ENCODE data around the gene MOCS2. TPM values are rescaled to one million over a fixed set of nuclear protein-coding genes. Genes with fewer than 3 reads are reported as not detected.

The MOCS2 gene
- total RNA-seq, 2 donors from 2014 or later = 44.2 to 45.5 TPM

DNA sequence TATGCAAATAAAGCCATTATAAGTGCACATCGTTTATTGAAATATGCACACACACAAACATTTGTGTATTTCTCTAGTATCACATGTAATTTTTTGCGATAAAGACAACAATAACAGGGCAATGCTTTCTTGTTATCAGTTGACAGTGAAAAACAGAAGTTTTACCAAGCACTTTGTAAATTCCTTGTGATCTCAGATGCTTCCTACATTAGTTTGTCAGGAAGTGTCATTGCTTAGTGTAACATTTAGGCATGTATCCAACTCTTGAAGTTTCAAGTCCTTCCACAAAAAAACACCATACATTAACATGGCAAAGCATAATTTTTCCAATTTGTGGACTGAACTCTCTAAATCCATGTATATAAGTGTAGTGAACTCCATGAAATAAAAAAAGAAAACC is 46.4 kb downstream of the MOCS2 start:
- DNase-seq (ENCODE audit: low spot score) = no peak
- no peaks in the 10 kb centered on the region for H3K36me3 ChIP-seq
- H3K4me1 ChIP-seq (ENCODE audit: control insufficient read depth in 1 of 2, low read depth in 2 of 2) = no peaks in the 10 kb centered on the region
- no peaks in the 10 kb centered on the region for H3K27me3 ChIP-seq (replicated peaks; ENCODE audit: insufficient read depth)
- no peak for ATAC-seq (ENCODE audit: insufficient number of reproducible peaks, low FRiP score, low read depth)
- no peak overlapping the region for H3K4me3 ChIP-seq
- no peak overlapping the region for H3K27ac ChIP-seq
- no peaks in the 10 kb centered on the region for H3K9me3 ChIP-seq
- TF ChIP-seq, protein P1, sequence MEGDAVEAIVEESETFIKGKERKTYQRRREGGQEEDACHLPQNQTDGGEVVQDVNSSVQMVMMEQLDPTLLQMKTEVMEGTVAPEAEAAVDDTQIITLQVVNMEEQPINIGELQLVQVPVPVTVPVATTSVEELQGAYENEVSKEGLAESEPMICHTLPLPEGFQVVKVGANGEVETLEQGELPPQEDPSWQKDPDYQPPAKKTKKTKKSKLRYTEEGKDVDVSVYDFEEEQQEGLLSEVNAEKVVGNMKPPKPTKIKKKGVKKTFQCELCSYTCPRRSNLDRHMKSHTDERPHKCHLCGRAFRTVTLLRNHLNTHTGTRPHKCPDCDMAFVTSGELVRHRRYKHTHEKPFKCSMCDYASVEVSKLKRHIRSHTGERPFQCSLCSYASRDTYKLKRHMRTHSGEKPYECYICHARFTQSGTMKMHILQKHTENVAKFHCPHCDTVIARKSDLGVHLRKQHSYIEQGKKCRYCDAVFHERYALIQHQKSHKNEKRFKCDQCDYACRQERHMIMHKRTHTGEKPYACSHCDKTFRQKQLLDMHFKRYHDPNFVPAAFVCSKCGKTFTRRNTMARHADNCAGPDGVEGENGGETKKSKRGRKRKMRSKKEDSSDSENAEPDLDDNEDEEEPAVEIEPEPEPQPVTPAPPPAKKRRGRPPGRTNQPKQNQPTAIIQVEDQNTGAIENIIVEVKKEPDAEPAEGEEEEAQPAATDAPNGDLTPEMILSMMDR (IDR thresholded peaks at IDR 0.05) = no peak

DNA sequence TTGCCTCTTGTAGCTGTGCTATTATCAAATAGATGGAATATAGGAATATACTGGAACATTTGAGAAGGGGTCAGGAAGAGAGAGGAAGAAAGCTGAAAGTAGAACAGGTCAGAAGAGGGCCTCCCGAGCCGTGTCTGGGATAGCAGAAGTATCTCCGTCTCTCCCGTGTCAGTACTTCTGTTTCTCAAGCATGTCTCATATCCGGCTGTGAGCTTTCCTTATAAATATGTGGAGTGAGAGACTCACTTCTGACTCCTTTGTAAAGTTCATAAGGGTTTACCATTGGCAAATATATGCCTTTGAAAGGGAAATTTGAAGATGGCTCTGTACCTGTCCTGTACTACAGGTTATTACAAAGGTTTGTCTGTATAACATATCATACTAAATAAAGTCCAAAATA is 50.3 kb downstream of the MOCS2 start:
- TF ChIP-seq, protein P1 (IDR thresholded peaks at IDR 0.05) = no peak
- Histone ChIP-seq H3K4me1 (ENCODE audit: control insufficient read depth in 1 of 2, low read depth in 2 of 2) (no peaks in the 10 kb centered on the region), H3K4me3 (no peak overlapping the region), H3K36me3 (no peaks in the 10 kb centered on the region), H3K27me3 (replicated peaks; ENCODE audit: insufficient read depth) (no peaks in the 10 kb centered on the region), H3K27ac (no peak overlapping the region), H3K9me3 (no peaks in the 10 kb centered on the region)
- no peak for ATAC-seq (ENCODE audit: insufficient number of reproducible peaks, low FRiP score, low read depth)
- no peak for DNase-seq (ENCODE audit: low spot score)

DNA sequence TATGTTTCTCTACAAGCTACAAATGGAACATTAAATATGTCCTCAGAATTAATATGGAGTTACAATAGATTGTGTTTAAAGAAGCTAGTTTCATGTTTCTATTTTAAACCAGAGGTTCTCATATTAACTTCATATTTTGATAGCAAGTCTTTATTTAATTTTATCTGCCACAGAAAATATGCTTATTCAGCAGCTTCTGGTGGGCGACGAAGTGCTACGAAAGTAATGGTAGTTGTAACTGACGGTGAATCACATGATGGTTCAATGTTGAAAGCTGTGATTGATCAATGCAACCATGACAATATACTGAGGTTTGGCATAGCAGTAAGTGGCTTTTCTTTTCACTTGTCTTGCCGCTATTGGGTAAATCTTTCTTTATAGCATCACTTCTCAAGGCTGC is 54.2 kb downstream of the MOCS2 start:
- H3K36me3 ChIP-seq = peaks cover 3% of the 10 kb centered on the region
- ATAC-seq (ENCODE audit: insufficient number of reproducible peaks, low FRiP score, low read depth) (no peak), DNase-seq (ENCODE audit: low spot score) (no peak)
- no peak overlapping the region for H3K4me3 ChIP-seq
- no peaks in the 10 kb centered on the region for H3K9me3 ChIP-seq
- TF ChIP-seq, protein P1 (IDR thresholded peaks at IDR 0.05) = no peak
- H3K4me1 ChIP-seq (ENCODE audit: control insufficient read depth in 1 of 2, low read depth in 2 of 2) = no peaks in the 10 kb centered on the region
- H3K27me3 ChIP-seq (replicated peaks; ENCODE audit: insufficient read depth) = no peaks in the 10 kb centered on the region
- no peak overlapping the region for H3K27ac ChIP-seq

DNA sequence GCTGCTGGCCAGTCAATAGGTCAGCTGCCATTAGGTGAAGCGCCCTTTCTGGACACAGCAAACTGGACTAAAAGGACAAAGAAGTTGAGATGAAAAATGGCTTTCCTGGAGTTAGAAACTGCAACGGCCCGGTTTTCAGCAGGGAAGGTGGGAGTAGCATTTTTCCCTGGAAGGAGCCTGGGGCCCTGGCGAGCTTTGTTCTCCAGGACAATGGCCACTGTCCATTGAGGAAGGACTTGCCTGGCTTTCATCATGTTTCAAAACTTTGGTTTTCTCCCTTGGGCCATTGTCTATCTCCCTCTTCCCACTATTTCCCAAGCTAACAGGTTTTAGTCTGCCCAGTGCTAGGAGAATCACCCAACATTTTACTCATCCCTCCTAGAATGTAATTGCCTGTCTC is 56.2 kb downstream of the MOCS2 start:
- H3K36me3 ChIP-seq = peaks cover 3% of the 10 kb centered on the region
- TF ChIP-seq, protein P1 (IDR thresholded peaks at IDR 0.05) = no peak
- H3K4me3 ChIP-seq = no peak overlapping the region
- H3K4me1 ChIP-seq (ENCODE audit: control insufficient read depth in 1 of 2, low read depth in 2 of 2) = no peaks in the 10 kb centered on the region
- DNase-seq (ENCODE audit: low spot score) (no peak), ATAC-seq (ENCODE audit: insufficient number of reproducible peaks, low FRiP score, low read depth) (no peak)
- H3K27me3 ChIP-seq (replicated peaks; ENCODE audit: insufficient read depth) = no peaks in the 10 kb centered on the region
- no peaks in the 10 kb centered on the region for H3K9me3 ChIP-seq
- no peak overlapping the region for H3K27ac ChIP-seq

DNA sequence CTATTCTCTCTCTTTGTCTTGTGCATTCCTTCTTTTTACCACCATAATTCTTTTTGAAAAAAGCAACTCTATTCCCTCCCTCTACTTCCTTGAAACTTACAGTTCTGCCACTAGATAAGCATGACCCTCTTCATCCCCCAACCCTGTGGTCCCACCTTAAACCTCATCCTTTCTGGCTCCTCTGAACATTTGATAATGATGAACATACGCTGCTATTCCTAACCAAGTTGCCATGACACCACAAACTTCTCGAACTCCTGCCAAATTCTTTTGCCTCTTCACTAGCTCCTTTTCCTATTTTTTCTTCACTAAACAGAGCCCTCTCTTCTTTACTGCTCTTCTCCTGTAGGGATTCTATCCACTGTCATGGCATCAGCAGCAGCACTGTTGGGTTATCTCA is 57.1 kb downstream of the MOCS2 start:
- Histone ChIP-seq H3K27ac (no peak overlapping the region), H3K36me3 (peaks cover 3% of the 10 kb centered on the region), H3K27me3 (replicated peaks; ENCODE audit: insufficient read depth) (no peaks in the 10 kb centered on the region), H3K9me3 (no peaks in the 10 kb centered on the region), H3K4me3 (no peak overlapping the region), H3K4me1 (ENCODE audit: control insufficient read depth in 1 of 2, low read depth in 2 of 2) (no peaks in the 10 kb centered on the region)
- TF ChIP-seq, protein P1 (IDR thresholded peaks at IDR 0.05) = no peak
- DNase-seq (ENCODE audit: low spot score) (no peak), ATAC-seq (ENCODE audit: insufficient number of reproducible peaks, low FRiP score, low read depth) (no peak)
